Endothelial cell of umbilical vein (primary cell): Measurements from ENCODE around the gene FAHD1. TPM values are rescaled to one million over a fixed set of nuclear protein-coding genes. Genes with fewer than 3 reads are reported as not detected.

ENCODE experiments used
- BruUV-seq: library from RNA; stranded (reverse); fragments of 400-500 nt; replicated peaks from 2 replicates; lab custom pipeline; 2021; lab: Mats Ljungman, UMichigan
- CTCF ChIA-PET: fragments of 300-600, 350-600 bp; sonication (Branson Sonifier 250); formaldehyde crosslinking; loops from one replicate; lab custom pipeline; 2021; ENCODE audit warnings: antibody characterized with exemption, inconsistent platforms; lab: Charles Lee
- POLR2A ChIA-PET: fragments of 300-600, 350-600 bp; sonication (Branson Sonifier 250); formaldehyde crosslinking; loops from one replicate; lab custom pipeline; 2021; ENCODE audit warnings: antibody characterized with exemption, inconsistent platforms; lab: Charles Lee
- DNase-seq: peaks from one replicate; pipeline ENCODE4 v3.0.0-alpha.2; 2011; ENCODE audit warnings: low read depth, low spot score
- FAIRE-seq: peaks from 2 replicates; lab custom pipeline; 2011; peaks lifted over from hg19 to GRCh38; lab: Jason Lieb, UNC
- H2AFZ ChIP-seq: 2 replicates; pipeline ENCODE4 v1.6.0; 2012; ENCODE audit warnings: low read depth, low read length, control low read depth, inconsistent platforms
- H3K27ac ChIP-seq: 2 replicates; pipeline ENCODE4 v1.5.1; 2011; ENCODE audit warnings: low read depth, mild to moderate bottlenecking, control low read depth, low read length, moderate library complexity; ENCODE audit not compliant: insufficient read depth
- H3K27me3 ChIP-seq, 2 experiments: 2 replicates each; pipeline versions ENCODE4 v1.6.0 to v1.6.1; 2011; ENCODE audit warnings: low read length in 2 of 2, mixed read lengths in 1 of 2; ENCODE audit not compliant: control insufficient read depth in 2 of 2, insufficient read depth in 2 of 2
- H3K36me3 ChIP-seq, 2 experiments: 2 replicates in 1 of 2; 3 replicates in 1 of 2; pipeline ENCODE4 v1.5.1; 2011; ENCODE audit warnings: low read length in 2 of 2, mild to moderate bottlenecking in 1 of 2, moderate library complexity in 1 of 2; ENCODE audit not compliant: control insufficient read depth in 2 of 2, insufficient read depth in 2 of 2; ENCODE audit errors: extremely low read depth in 1 of 2
- H3K4me1 ChIP-seq: 3 replicates; pipeline ENCODE4 v1.5.1; 2011; ENCODE audit warnings: mild to moderate bottlenecking, low read length; ENCODE audit not compliant: control insufficient read depth, insufficient read depth; ENCODE audit errors: extremely low read depth
- H3K4me2 ChIP-seq: 2 replicates; pipeline ENCODE4 v1.6.1; 2011; ENCODE audit warnings: low read length, control low read depth, mixed read lengths; ENCODE audit not compliant: insufficient read depth
- H3K4me3 ChIP-seq, 3 experiments: fragments of 200-600 bp in 1 of 3; sonication (generic), shearing (Covaris generic) in 1 of 3; replicated peaks in 1 of 3; 2 replicates each; pipeline ENCODE4 v1.5.1; 2011 to 2016; ENCODE audit warnings: control low read depth in 3 of 3, low read length in 3 of 3, mild to moderate bottlenecking in 2 of 3, inconsistent platforms in 1 of 3, low read depth in 1 of 3, moderate library complexity in 1 of 3; ENCODE audit not compliant: insufficient read depth in 1 of 3
- H3K79me2 ChIP-seq: 2 replicates; pipeline ENCODE4 v1.6.0; 2012; ENCODE audit warnings: low read length, inconsistent platforms; ENCODE audit not compliant: control insufficient read depth, insufficient read depth
- H3K9ac ChIP-seq: replicated peaks from 2 replicates; pipeline ENCODE3; 2011; ENCODE audit warnings: low read length, control low read depth; ENCODE audit not compliant: insufficient read depth; ENCODE audit errors: extremely low read depth
- H3K9me1 ChIP-seq: replicated peaks from 3 replicates; pipeline ENCODE4 v1.6.0; 2011; ENCODE audit warnings: mild to moderate bottlenecking, low read length; ENCODE audit not compliant: control insufficient read depth, insufficient read depth; ENCODE audit errors: extremely low read depth
- H3K9me3 ChIP-seq: replicated peaks from 2 replicates; pipeline ENCODE4 v1.5.1; 2012; ENCODE audit warnings: low read length, inconsistent platforms; ENCODE audit not compliant: control insufficient read depth, insufficient read depth
- H4K20me1 ChIP-seq: replicated peaks from 2 replicates; pipeline ENCODE3; 2011; ENCODE audit warnings: mild to moderate bottlenecking, low read length; ENCODE audit not compliant: control insufficient read depth, insufficient read depth; ENCODE audit errors: extremely low read depth
- CTCF ChIP-seq, 2 donors: IDR thresholded peaks; 1 replicate in 1 of 2; 2 replicates in 1 of 2; pipeline ENCODE4 v1.5.1; 2011; ENCODE audit warnings: low read length in 2 of 2, mild to moderate bottlenecking in 2 of 2, moderate library complexity in 2 of 2, control low read depth in 1 of 2, inconsistent platforms in 1 of 2, low read depth in 1 of 2; ENCODE audit not compliant: insufficient read depth in 1 of 2; ENCODE audit errors: extremely low read depth in 1 of 2
- EZH2 ChIP-seq: IDR thresholded peaks from 2 replicates; pipeline ENCODE4 v1.6.1; 2012; ENCODE audit warnings: borderline replicate concordance, low read depth, mild to moderate bottlenecking, moderate library complexity, low read length, inconsistent platforms; ENCODE audit not compliant: severe bottlenecking
- FOS ChIP-seq: IDR thresholded peaks from 2 replicates; pipeline ENCODE4 v1.6.1; 2011; ENCODE audit warnings: mild to moderate bottlenecking, low read length, moderate library complexity, borderline replicate concordance; ENCODE audit not compliant: insufficient read depth
- GATA2 ChIP-seq: IDR thresholded peaks from 2 replicates; pipeline ENCODE4 v1.7.0; 2011; ENCODE audit warnings: low read depth, mild to moderate bottlenecking, moderate library complexity, mixed read lengths, low read length; ENCODE audit not compliant: insufficient read length, insufficient read depth
- JUN ChIP-seq: IDR thresholded peaks from 2 replicates; pipeline ENCODE4 v1.6.1; 2011; ENCODE audit warnings: borderline replicate concordance, low read depth; ENCODE audit not compliant: insufficient read length, insufficient read depth
- MYC ChIP-seq: IDR thresholded peaks from one replicate; pipeline ENCODE4 v1.6.1; 2011; ENCODE audit warnings: mild to moderate bottlenecking, low read depth, low read length
- POLR2A ChIP-seq: IDR thresholded peaks from 2 replicates; pipeline ENCODE4 v1.6.1; 2012; ENCODE audit warnings: low read depth, mild to moderate bottlenecking, control low read depth, low read length
- POLR2AphosphoS5 ChIP-seq: IDR thresholded peaks from 2 replicates; pipeline ENCODE4 v1.6.1; 2012; ENCODE audit warnings: low read depth, mild to moderate bottlenecking, control low read depth, low read length, moderate library complexity; ENCODE audit not compliant: insufficient read depth
- dilution Hi-C: fragments of 300-500 bp; cut with MboI; formaldehyde crosslinking; loops from one replicate; pipeline ENCODE4 v1.15.0; 2019; ENCODE audit warnings: low sequenced_read_pairs; ENCODE audit not compliant: extremely low pct_ligation_motif_present
- intact Hi-C: fragments of 100-400 bp; cut with micrococcal nuclease; formaldehyde crosslinking; loops from one replicate; pipeline ENCODE4 v1.10.0; 2022
- polyA plus RNA-seq, 4 experiments: library from polyadenylated mRNA; depleted of rRNA in 3 of 4; stranded (reverse) in 3 of 4; unstranded in 1 of 4; fragments of >200 nt; gene quantifications; 2 replicates each; pipeline versions ENCODE4 v1.2.1 to v1.2.3, GENCODE V29; 2011 to 2012; ENCODE audit warnings: missing spikeins in 1 of 4
- total RNA-seq: library from RNA; stranded (reverse); gene quantifications from 2 replicates; pipeline ENCODE4 v1.2.3, GENCODE V29; 2021
- TF ChIP-seq, protein P1 (sequence below): IDR thresholded peaks from 2 replicates; pipeline ENCODE4 v1.6.1; 2011; ENCODE audit not compliant: insufficient read depth, insufficient read length

Gene FAHD1
- total and polyA plus RNA-seq, 2 donors (not counting 3 experiments of a cell fraction or from before 2014, with no cell fraction given): 44.8 to 69.2 TPM

- TF ChIP-seq JUN (no peak), GATA2 (no peak), FOS (no peak), CTCF (IDR thresholded peaks at IDR 0.05; ENCODE audit: extremely low read depth in 1 of 2, insufficient read depth in 1 of 2, low read depth in 1 of 2, low read length in 2 of 2) (no peak), MYC (no peak), EZH2 (no peak), POLR2AphosphoS5 (no peak), POLR2A (no peak)
- TF ChIP-seq, protein P1, sequence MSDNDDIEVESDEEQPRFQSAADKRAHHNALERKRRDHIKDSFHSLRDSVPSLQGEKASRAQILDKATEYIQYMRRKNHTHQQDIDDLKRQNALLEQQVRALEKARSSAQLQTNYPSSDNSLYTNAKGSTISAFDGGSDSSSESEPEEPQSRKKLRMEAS: no peak
- H3K27ac ChIP-seq: no peak overlapping the region
- no peaks in the 10 kb centered on the region for H3K79me2 ChIP-seq
- no peak overlapping the region for H2AFZ ChIP-seq
- no peak overlapping the region for H3K4me2 ChIP-seq
- FAIRE-seq (no peak), DNase-seq (no peak)
- POLR2A ChIA-PET: interaction anchor here (0.6 kb wide), 1 partner anchor 164 kb away, joined by 3 read pairs; no protein-coding TSS in a partner anchor
- no peaks in the 10 kb centered on the region for H3K9me3 ChIP-seq
- peaks cover 5 to 15% of the 10 kb centered on the region in 2 experiments for H3K27me3 ChIP-seq
- H3K9ac ChIP-seq: no peak overlapping the region
- no peaks in the 10 kb centered on the region for H3K4me1 ChIP-seq
- intact Hi-C loops (no loop called here), dilution Hi-C loops (no loop called here)
- BruUV-seq: no TSS peak
- no peak overlapping the region for H3K4me3 ChIP-seq
- no peaks in the 10 kb centered on the region for H3K9me1 ChIP-seq
- CTCF ChIA-PET: interaction anchor here (0.9 to 1.4 kb wide), 4 partner anchors 8 to 52 kb away, joined by 4 to 5 read pairs (median 4); no protein-coding TSS in a partner anchor
- no peaks in the 10 kb centered on the region for H4K20me1 ChIP-seq
- H3K36me3 ChIP-seq: no peaks in the 10 kb centered on the region
These were observed 50.1 kb downstream of the FAHD1 start for GRCh38 chr16:1877089-1877488.
